ENCODE measurements around the gene CFAP210.

The CFAP210 gene

GRCh38 chr2:169672406-169672805, 21.8 kb downstream of the CFAP210 start:
- no peak for DNase-seq (ENCODE audit: low read depth)

- no peak for DNase-seq (ENCODE audit: low read depth)
Measured at GRCh38 chr2:169670937-169671336, 23.3 kb downstream of the CFAP210 start.

GRCh38 chr2:169670215-169670651, 24.0 kb downstream of the CFAP210 start:
- peak; percentile 31 for DNase-seq (ENCODE audit: low read depth)

GRCh38 chr2:169667583-169667982, 26.6 kb downstream of the CFAP210 start:
- DNase-seq (ENCODE audit: low read depth): no peak

- DNase-seq (ENCODE audit: low read depth): no peak
Measured at GRCh38 chr2:169664978-169665930, 29.0 kb downstream of the CFAP210 start.

GRCh38 chr2:169664600-169664977, 29.6 kb downstream of the CFAP210 start:
- DNase-seq (ENCODE audit: low read depth): peak; percentile 24

- no peak for DNase-seq (ENCODE audit: low read depth)
Measured at GRCh38 chr2:169663247-169663646, 31.0 kb downstream of the CFAP210 start.

- no peak for DNase-seq (ENCODE audit: low read depth)
Measured at GRCh38 chr2:169662744-169663143, 31.5 kb downstream of the CFAP210 start.

GRCh38 chr2:169661265-169661664, 32.9 kb downstream of the CFAP210 start:
- no peak for DNase-seq (ENCODE audit: low read depth)

GRCh38 chr2:169659320-169659719, 34.9 kb downstream of the CFAP210 start:
- no peak for DNase-seq (ENCODE audit: low read depth)

- no peak for DNase-seq (ENCODE audit: low read depth)
Measured at GRCh38 chr2:169658877-169659276, 35.3 kb downstream of the CFAP210 start.

GRCh38 chr2:169656164-169656563, 38.0 kb downstream of the CFAP210 start:
- DNase-seq (ENCODE audit: low read depth): no peak

- no peak for DNase-seq (ENCODE audit: low read depth)
Measured at GRCh38 chr2:169653636-169654035, 40.6 kb downstream of the CFAP210 start.

- no peak for DNase-seq (ENCODE audit: low read depth)
Measured at GRCh38 chr2:169649278-169649677, 44.9 kb downstream of the CFAP210 start.

- no peak for DNase-seq (ENCODE audit: low read depth)
Measured at GRCh38 chr2:169647496-169647895, 46.7 kb downstream of the CFAP210 start.

GRCh38 chr2:169644173-169644572, 50.0 kb downstream of the CFAP210 start:
- no peak for DNase-seq (ENCODE audit: low read depth)

GRCh38 chr2:169641464-169641863, 52.7 kb downstream of the CFAP210 start:
- DNase-seq (ENCODE audit: low read depth): peak; percentile 9

GRCh38 chr2:169640104-169640503, 54.1 kb downstream of the CFAP210 start:
- DNase-seq (ENCODE audit: low read depth): no peak

GRCh38 chr2:169637620-169638019, 56.6 kb downstream of the CFAP210 start:
- DNase-seq (ENCODE audit: low read depth): peak; percentile 91

GRCh38 chr2:169636440-169637097, 57.6 kb downstream of the CFAP210 start:
- DNase-seq (ENCODE audit: low read depth): no peak

GRCh38 chr2:169625781-169626180, 68.4 kb downstream of the CFAP210 start:
- DNase-seq (ENCODE audit: low read depth): no peak

- DNase-seq (ENCODE audit: low read depth): peak; percentile 29
Measured at GRCh38 chr2:169623235-169623634, 71.0 kb downstream of the CFAP210 start.

GRCh38 chr2:169620509-169620908, 73.7 kb downstream of the CFAP210 start:
- DNase-seq (ENCODE audit: low read depth): no peak
